Measurements from ENCODE around the gene TDRD9.
"Not testable (repeated sequence)": the region's sequence is repeated elsewhere in the genome, so short reads cannot be mapped to it uniquely, and the experiment has no call there.

Gene TDRD9

DNA sequence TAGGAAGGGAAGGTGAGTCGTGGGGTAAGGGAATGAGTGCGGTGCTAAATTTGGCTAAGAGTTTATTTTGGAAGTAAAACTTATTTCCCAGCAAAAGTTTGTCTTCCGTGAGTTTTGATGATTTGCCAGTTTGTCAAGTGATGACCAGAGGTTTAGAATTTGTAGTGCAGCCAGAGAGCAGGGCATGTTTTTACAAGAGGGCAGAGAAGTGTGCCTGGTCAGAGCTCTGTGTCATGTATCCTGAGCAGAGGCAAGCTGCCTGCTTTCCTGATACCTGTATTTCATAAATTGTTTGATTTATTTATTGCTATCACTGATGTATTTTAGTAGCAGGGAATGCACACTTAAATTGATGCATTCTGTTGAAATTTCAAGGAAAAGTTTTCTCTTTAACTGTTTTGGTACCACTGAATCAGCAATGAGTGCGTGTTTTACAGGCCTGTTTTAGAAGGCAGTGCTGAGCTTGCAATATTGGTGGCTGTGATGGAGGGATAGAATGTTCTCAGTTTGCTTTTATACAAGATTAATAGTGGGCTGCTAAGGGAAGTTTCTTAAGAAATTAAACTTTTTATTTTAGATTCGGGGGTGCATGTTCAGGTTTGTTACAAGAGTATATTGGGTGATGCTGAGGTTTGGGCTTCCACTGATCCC lies 33.8 kb downstream of the TDRD9 start:
- TF ChIP-seq POLR2A (IDR thresholded peaks at IDR 0.05; ENCODE audit: low read depth, low read length): no peak
- FAIRE-seq: no peak
- no peak for DNase-seq (ENCODE audit: insufficient read length, low spot score)

- no peak for DNase-seq (ENCODE audit: insufficient read length, low spot score)
- no peak for TF ChIP-seq POLR2A (IDR thresholded peaks at IDR 0.05; ENCODE audit: low read depth, low read length)
- no peak for FAIRE-seq
Measured at GRCh38 chr14:103966631-103967030, 38.4 kb downstream of the TDRD9 start.

- TF ChIP-seq POLR2A (IDR thresholded peaks at IDR 0.05; ENCODE audit: low read depth, low read length): no peak
- DNase-seq (ENCODE audit: insufficient read length, low spot score) (no peak), FAIRE-seq (no peak)
Measured at GRCh38 chr14:103969961-103970360, 41.7 kb downstream of the TDRD9 start.

- no peak for DNase-seq (ENCODE audit: insufficient read length, low spot score)
- TF ChIP-seq POLR2A (IDR thresholded peaks at IDR 0.05; ENCODE audit: low read depth, low read length): no peak
- FAIRE-seq: no peak
Measured at GRCh38 chr14:103973354-103973753, 45.1 kb downstream of the TDRD9 start.

- TF ChIP-seq POLR2A (IDR thresholded peaks at IDR 0.05; ENCODE audit: low read depth, low read length): no peak
- DNase-seq (ENCODE audit: insufficient read length, low spot score) (no peak), FAIRE-seq (no peak)
Measured at GRCh38 chr14:103974575-103974974, 46.3 kb downstream of the TDRD9 start.

GRCh38 chr14:103980623-103981238 lies 52.5 kb downstream of the TDRD9 start:
- DNase-seq (ENCODE audit: insufficient read length, low spot score); FAIRE-seq: not testable (repeated sequence)

DNA sequence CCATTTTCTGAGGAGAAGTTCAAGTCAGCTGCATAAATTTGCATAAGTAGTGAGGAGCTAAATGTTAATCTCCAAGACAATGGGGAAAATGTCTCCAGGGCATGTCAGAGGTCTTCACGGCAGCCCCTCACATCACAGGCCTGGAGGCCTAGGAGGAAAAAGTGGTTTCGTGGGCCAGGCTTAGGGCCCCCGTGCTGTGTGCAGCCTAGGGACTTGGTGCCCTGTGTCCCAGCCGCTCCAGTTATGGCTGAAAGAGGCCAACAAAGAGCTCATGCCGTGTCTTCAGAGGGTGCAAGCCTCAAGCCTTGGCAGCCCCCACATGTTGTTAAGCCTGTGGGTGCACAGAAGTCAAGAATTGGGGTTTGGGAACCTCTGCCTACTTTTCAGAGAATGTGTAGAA lies 55.9 kb downstream of the TDRD9 start:
- TF ChIP-seq POLR2A (IDR thresholded peaks at IDR 0.05; ENCODE audit: low read depth, low read length): no peak
- FAIRE-seq (no peak), DNase-seq (ENCODE audit: insufficient read length, low spot score) (no peak)

DNA sequence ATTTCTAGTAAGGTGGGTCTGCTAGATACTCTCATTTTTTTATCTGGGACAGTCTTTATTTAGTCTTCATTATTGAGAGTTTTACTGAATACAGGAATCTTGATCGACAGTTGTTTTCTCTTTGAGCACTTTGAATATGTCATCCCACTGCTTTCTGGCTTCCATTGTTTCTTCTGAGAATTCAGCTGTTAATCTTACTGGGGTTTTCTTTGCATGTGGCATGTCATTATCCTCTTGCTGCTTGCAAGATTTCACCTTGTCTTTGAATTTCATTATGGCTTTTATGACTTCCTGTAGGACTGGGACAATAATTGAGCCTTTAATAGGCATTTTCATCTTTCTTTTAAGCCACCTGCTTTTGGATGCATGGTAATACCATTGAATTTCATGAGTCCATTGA lies 60.8 kb downstream of the TDRD9 start:
- FAIRE-seq: no peak
- no peak for TF ChIP-seq POLR2A (IDR thresholded peaks at IDR 0.05; ENCODE audit: low read depth, low read length)
- DNase-seq (ENCODE audit: insufficient read length, low spot score): no peak

GRCh38 chr14:103989964-103990363 lies 61.7 kb downstream of the TDRD9 start:
- no peak for FAIRE-seq
- no peak for TF ChIP-seq POLR2A (IDR thresholded peaks at IDR 0.05; ENCODE audit: low read depth, low read length)
- no peak for DNase-seq (ENCODE audit: insufficient read length, low spot score)

- DNase-seq (ENCODE audit: insufficient read length, low spot score): no peak
- peak; percentile 27 for FAIRE-seq
- TF ChIP-seq POLR2A (IDR thresholded peaks at IDR 0.05; ENCODE audit: low read depth, low read length): no peak
Measured at GRCh38 chr14:103994535-103995184, 66.4 kb downstream of the TDRD9 start.

GRCh38 chr14:103995876-103996275 lies 67.6 kb downstream of the TDRD9 start:
- TF ChIP-seq POLR2A (IDR thresholded peaks at IDR 0.05; ENCODE audit: low read depth, low read length): no peak
- FAIRE-seq: no peak
- DNase-seq (ENCODE audit: insufficient read length, low spot score): no peak

DNA sequence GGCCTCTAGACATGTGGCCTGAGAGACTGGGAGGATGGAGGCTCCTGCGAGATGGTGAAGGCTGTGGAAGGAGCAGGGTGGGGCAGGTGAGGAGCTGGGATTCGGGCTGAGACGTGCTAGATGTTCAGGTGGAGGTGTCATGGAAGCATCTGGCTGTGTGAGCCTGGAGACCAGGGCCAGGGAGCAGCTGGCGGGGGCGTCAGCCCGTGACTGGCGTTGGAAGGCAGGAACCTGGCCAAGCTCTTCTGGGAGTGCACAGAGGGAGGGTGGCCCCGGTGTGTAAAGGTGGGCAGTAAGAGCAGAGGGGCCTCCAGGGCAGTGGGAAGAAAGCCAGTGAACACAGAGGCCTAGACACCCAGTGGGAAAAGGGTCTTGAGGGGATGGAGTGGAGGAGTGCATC lies 69.1 kb downstream of the TDRD9 start:
- FAIRE-seq (no peak), DNase-seq (ENCODE audit: insufficient read length, low spot score) (no peak)
- no peak for TF ChIP-seq POLR2A (IDR thresholded peaks at IDR 0.05; ENCODE audit: low read depth, low read length)

GRCh38 chr14:103998027-103998426 lies 69.8 kb downstream of the TDRD9 start:
- FAIRE-seq (no peak), DNase-seq (ENCODE audit: insufficient read length, low spot score) (no peak)
- TF ChIP-seq POLR2A (IDR thresholded peaks at IDR 0.05; ENCODE audit: low read depth, low read length): no peak

DNA sequence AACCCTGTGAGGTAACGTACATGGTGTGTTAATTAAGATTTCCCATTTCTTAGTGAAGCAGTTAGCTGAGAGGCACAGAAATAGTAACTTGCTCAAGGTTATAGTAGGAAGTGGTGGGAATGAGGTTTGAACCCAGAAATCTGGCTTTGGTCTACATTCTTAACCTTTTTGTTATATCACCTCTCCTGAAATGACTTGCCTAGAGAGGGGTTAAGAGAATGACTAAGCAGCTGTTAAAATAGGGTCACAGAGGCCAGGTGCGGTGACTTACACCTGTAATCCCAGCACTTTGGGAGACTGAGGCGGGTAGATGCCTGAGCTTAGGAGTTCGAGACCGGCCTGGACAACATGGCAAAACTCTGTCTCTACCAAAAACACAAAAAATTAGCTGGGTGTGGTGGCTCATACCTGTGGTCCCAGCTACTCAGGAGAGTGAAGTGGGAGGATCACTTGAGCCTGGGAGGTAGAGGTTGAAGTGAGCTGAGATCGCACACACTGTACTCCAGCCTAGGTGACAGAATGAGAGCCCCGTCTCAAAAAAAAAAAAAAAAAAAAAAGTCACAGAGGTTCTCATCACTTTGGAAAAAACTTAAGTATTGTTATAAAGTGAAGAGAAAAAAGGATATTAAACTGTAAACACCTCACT lies 71.7 kb downstream of the TDRD9 start:
- FAIRE-seq (no peak), DNase-seq (ENCODE audit: insufficient read length, low spot score) (no peak)
- no peak for TF ChIP-seq POLR2A (IDR thresholded peaks at IDR 0.05; ENCODE audit: low read depth, low read length)

Data from H54 (cell line).